Measurements from ENCODE around the gene CADM2. TPM values are rescaled to one million over a fixed set of nuclear protein-coding genes. Genes with fewer than 3 reads are reported as not detected.

The CADM2 gene
- total RNA-seq, 1 experiment from 2014 or later: 10.9 TPM

DNA sequence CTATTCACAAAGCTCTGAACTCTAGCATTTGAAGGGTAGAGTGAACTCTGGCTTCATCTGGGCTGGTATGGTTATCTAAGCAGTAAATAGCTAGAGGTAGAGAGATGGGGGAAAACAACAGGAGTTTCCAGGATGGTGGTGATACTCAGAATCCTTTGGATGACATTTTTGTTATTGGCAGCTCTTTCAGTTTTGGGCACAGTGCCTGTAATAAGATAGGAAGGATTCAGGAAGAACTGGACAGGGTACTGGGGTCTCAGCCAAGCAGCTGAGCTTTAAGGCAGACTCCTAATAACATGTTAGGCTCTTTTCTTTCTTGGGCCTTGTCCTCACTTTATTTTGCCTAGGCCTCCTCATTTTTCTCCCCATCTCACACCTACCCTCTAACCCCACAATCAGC, 338.5 kb downstream of the CADM2 start:
- Histone ChIP-seq H2BK120ac (ENCODE audit: low read depth, low read length, poor library complexity, severe bottlenecking) (no peak overlapping the region), H2BK15ac (ENCODE audit: low read depth, low read length) (no peak overlapping the region), H3T11ph (ENCODE audit: low read length) (no peak overlapping the region), H3K23me2 (ENCODE audit: insufficient read length, low read depth, low read length, poor library complexity, severe bottlenecking) (no peaks in the 10 kb centered on the region), H4K8ac (replicated peaks; ENCODE audit: insufficient read length, low read depth, low read length) (no peak overlapping the region), H2AFZ (ENCODE audit: low read length) (no peak overlapping the region), H3K9me3 (ENCODE audit: control insufficient read depth, low read depth, low read length) (no peaks in the 10 kb centered on the region), H3K27me3 (ENCODE audit: insufficient read depth, low read length) (no peaks in the 10 kb centered on the region), H3K18ac (ENCODE audit: insufficient read length, low read depth, low read length) (no peak overlapping the region), H4K5ac (ENCODE audit: insufficient read length, low read depth, low read length) (no peak overlapping the region), H3K14ac (ENCODE audit: insufficient read depth, low read length) (no peak overlapping the region), H4K91ac (ENCODE audit: insufficient read length, low read depth, low read length) (no peak overlapping the region), H3K79me1 (ENCODE audit: insufficient read depth, low read depth, low read length, poor library complexity, severe bottlenecking) (no peaks in the 10 kb centered on the region), H2AK5ac (ENCODE audit: insufficient read length, low read length) (no peak overlapping the region), H2BK12ac (ENCODE audit: insufficient read length, low read depth, low read length) (no peak overlapping the region), H3K56ac (ENCODE audit: insufficient read length, low read depth, low read length) (no peak overlapping the region), H4K20me1 (ENCODE audit: control insufficient read depth, insufficient read depth, insufficient read length) (no peaks in the 10 kb centered on the region), H3K27ac (ENCODE audit: insufficient read length, low read depth, low read length) (no peak overlapping the region), H2BK20ac (ENCODE audit: low read depth, low read length, poor library complexity, severe bottlenecking) (no peak overlapping the region), H3K79me2 (ENCODE audit: insufficient read depth, low read length) (no peaks in the 10 kb centered on the region), H3K4me1 (ENCODE audit: insufficient read depth, low read length) (no peaks in the 10 kb centered on the region), H3K23ac (ENCODE audit: insufficient read length, low read depth, low read length) (no peak overlapping the region), H3K4ac (ENCODE audit: low read depth, low read length) (no peak overlapping the region), H3K4me2 (ENCODE audit: insufficient read depth, insufficient read length, low read length) (no peak overlapping the region), H2BK5ac (ENCODE audit: insufficient read length, low read length) (no peak overlapping the region), H3K9ac (ENCODE audit: extremely low read depth, insufficient read length, low read length) (no peak overlapping the region)
- peaks cover 0 to 3% of the 10 kb centered on the region in 2 experiments; a peak in 2 of 5 replicates for H3K9me3 Mint-ChIP-seq
- peak overlapping the region in 1 of 3 experiments; percentile 74; a peak in 2 of 7 replicates for H3K27ac Mint-ChIP-seq
- no peaks in the 10 kb centered on the region; a peak in 1 of 7 replicates for H3K36me3 Mint-ChIP-seq (ENCODE audit: insufficient read depth in 1 of 3, low read depth in 3 of 3)
- H3K4me3 Mint-ChIP-seq: no peak overlapping the region
- H3K27me3 Mint-ChIP-seq (ENCODE audit: low read depth): no peaks in the 10 kb centered on the region
- TF ChIP-seq, protein P1, sequence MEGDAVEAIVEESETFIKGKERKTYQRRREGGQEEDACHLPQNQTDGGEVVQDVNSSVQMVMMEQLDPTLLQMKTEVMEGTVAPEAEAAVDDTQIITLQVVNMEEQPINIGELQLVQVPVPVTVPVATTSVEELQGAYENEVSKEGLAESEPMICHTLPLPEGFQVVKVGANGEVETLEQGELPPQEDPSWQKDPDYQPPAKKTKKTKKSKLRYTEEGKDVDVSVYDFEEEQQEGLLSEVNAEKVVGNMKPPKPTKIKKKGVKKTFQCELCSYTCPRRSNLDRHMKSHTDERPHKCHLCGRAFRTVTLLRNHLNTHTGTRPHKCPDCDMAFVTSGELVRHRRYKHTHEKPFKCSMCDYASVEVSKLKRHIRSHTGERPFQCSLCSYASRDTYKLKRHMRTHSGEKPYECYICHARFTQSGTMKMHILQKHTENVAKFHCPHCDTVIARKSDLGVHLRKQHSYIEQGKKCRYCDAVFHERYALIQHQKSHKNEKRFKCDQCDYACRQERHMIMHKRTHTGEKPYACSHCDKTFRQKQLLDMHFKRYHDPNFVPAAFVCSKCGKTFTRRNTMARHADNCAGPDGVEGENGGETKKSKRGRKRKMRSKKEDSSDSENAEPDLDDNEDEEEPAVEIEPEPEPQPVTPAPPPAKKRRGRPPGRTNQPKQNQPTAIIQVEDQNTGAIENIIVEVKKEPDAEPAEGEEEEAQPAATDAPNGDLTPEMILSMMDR (conservative IDR thresholded peaks at IDR 0.05): no peak
- no peak for DNase-seq
- no peaks in the 10 kb centered on the region for H3K4me1 Mint-ChIP-seq

All from H9 (cell line).